ENCODE measurements around the gene GTSE1.
"Not testable (repeated sequence)": the region's sequence is repeated elsewhere in the genome, so short reads cannot be mapped to it uniquely, and the experiment has no call there.

The GTSE1 gene

GRCh38 chr22:46296257-46297150 lies at the start of gene GTSE1:
Gene GTSE1, plus strand, starts transcription at chr22:46296870. Its CDS starts 531 bp downstream, at chr22:46297401.
- peak; percentile 97 for DNase-seq (ENCODE audit: low spot score)

GRCh38 chr22:46247443-46247975 lies 49.2 kb upstream of the GTSE1 start:
- no peak for DNase-seq (ENCODE audit: low spot score)

- peak; percentile 87 for DNase-seq (ENCODE audit: low spot score)
Observed at GRCh38 chr22:46250035-46250782, 46.5 kb upstream of the GTSE1 start, which contains the start of gene CDPF1. Gene CDPF1, minus strand, starts transcription at chr22:46250293. Its CDS starts 2,009 bp downstream, at chr22:46248284.

- DNase-seq (ENCODE audit: low spot score), result no peak
Observed at GRCh38 chr22:46250783-46251125, 45.9 kb upstream of the GTSE1 start.

- DNase-seq (ENCODE audit: low spot score), result no peak
Observed at GRCh38 chr22:46251266-46251665, 45.4 kb upstream of the GTSE1 start.

GRCh38 chr22:46251816-46252380 lies 44.8 kb upstream of the GTSE1 start:
- DNase-seq (ENCODE audit: low spot score), result no peak

GRCh38 chr22:46256358-46256958 lies 40.2 kb upstream of the GTSE1 start:
- DNase-seq (ENCODE audit: low spot score), result no peak

- no peak for DNase-seq (ENCODE audit: low spot score)
Observed at GRCh38 chr22:46259374-46259773, 37.3 kb upstream of the GTSE1 start.

- DNase-seq (ENCODE audit: low spot score), result no peak
Observed at GRCh38 chr22:46260038-46260437, 36.6 kb upstream of the GTSE1 start.

GRCh38 chr22:46262449-46263215 lies 34.0 kb upstream of the GTSE1 start:
- peak; percentile 54 for DNase-seq (ENCODE audit: low spot score)

GRCh38 chr22:46263216-46263590 lies 33.5 kb upstream of the GTSE1 start, which contains the start of gene PKDREJ:
Gene PKDREJ, minus strand, starts transcription at chr22:46263343. Its CDS starts 21 bp downstream, at chr22:46263322.
- DNase-seq (ENCODE audit: low spot score), result no peak

- DNase-seq (ENCODE audit: low spot score), result not testable (repeated sequence)
Observed at GRCh38 chr22:46264520-46264919, 32.1 kb upstream of the GTSE1 start.

GRCh38 chr22:46265627-46266026 lies 31.0 kb upstream of the GTSE1 start:
- DNase-seq (ENCODE audit: low spot score), result not testable (repeated sequence)

GRCh38 chr22:46267431-46268279 lies 29.0 kb upstream of the GTSE1 start, which contains the start of gene TTC38:
Gene TTC38, plus strand, starts transcription at chr22:46268008. Its CDS starts 32 bp downstream, at chr22:46268040.
- peak; percentile 63 for DNase-seq (ENCODE audit: low spot score)

- no peak for DNase-seq (ENCODE audit: low spot score)
Observed at GRCh38 chr22:46269564-46269963, 27.1 kb upstream of the GTSE1 start.

GRCh38 chr22:46272196-46272595 lies 24.5 kb upstream of the GTSE1 start:
- no peak for DNase-seq (ENCODE audit: low spot score)

GRCh38 chr22:46272762-46273431 lies 23.8 kb upstream of the GTSE1 start:
- no peak for DNase-seq (ENCODE audit: low spot score)

- DNase-seq (ENCODE audit: low spot score), result no peak
Observed at GRCh38 chr22:46273432-46274148, 23.1 kb upstream of the GTSE1 start.

GRCh38 chr22:46274381-46274780 lies 22.3 kb upstream of the GTSE1 start:
- DNase-seq (ENCODE audit: low spot score), result no peak
